Tibial nerve (tissue), 4 donors: ENCODE data around the gene TLN1. TPM values are rescaled to one million over a fixed set of nuclear protein-coding genes. Genes with fewer than 3 reads are reported as not detected.

Experiments
- DNase-seq, 2 donors: peaks; one replicate each; pipeline ENCODE4 v3.0.0-alpha.2; 2019; ENCODE audit warnings: low spot score in 2 of 2
- H3K27ac ChIP-seq, 4 donors: fragments of 200-600 bp; sonication (generic) in 3 of 4; one replicate each; pipeline ENCODE4 v1.5.1; 2017 to 2019; ENCODE audit warnings: mild to moderate bottlenecking in 1 of 4
- H3K27me3 ChIP-seq, 2 donors: fragments of 200-600 bp; sonication (generic) in 1 of 2; one replicate each; pipeline versions ENCODE4 v1.5.1 to v1.6.0; 2017 to 2019
- H3K36me3 ChIP-seq, 3 donors: fragments of 200-600 bp; sonication (generic); one replicate each; pipeline ENCODE4 v1.5.1; 2018 to 2019
- H3K4me1 ChIP-seq, 4 donors: fragments of 200-600 bp; sonication (generic) in 3 of 4; one replicate each; pipeline ENCODE4 v1.5.1; 2017 to 2019
- H3K4me3 ChIP-seq, 4 donors: fragments of 200-600 bp; sonication (generic) in 3 of 4; one replicate each; pipeline ENCODE4 v1.5.1; 2017 to 2019; ENCODE audit warnings: mild to moderate bottlenecking in 1 of 4, moderate library complexity in 1 of 4
- H3K9me3 ChIP-seq, 4 donors: fragments of 200-600 bp; sonication (generic) in 3 of 4; one replicate each; pipeline ENCODE4 v1.5.1; 2017 to 2019
- CTCF ChIP-seq, 5 experiments: fragments of 200-600 bp in 3 of 5; fragments of 450-650 bp in 2 of 5; sonication (generic) in 3 of 5; IDR thresholded peaks; one replicate each; pipeline ENCODE4 v1.5.1; 2016 to 2019; ENCODE audit warnings: antibody characterized with exemption in 5 of 5, mild to moderate bottlenecking in 3 of 5, moderate library complexity in 2 of 5
- EP300 ChIP-seq, 2 donors: sonication (generic); formaldehyde crosslinking; IDR thresholded peaks; one replicate each; pipeline ENCODE4 v1.6.1; 2017; ENCODE audit warnings: antibody characterized with exemption in 2 of 2, mild to moderate bottlenecking in 1 of 2
- POLR2A ChIP-seq, 2 donors: fragments of 450-650 bp; IDR thresholded peaks; one replicate each; pipeline ENCODE4 v1.6.1; 2017; ENCODE audit warnings: antibody characterized with exemption in 2 of 2, mild to moderate bottlenecking in 2 of 2, moderate library complexity in 2 of 2
- WGBS, 2 donors: methylation state at CpG; one replicate each; pipeline ENCODE4 v1.1.5; 2018; 5-methylcytosine and 5-hydroxymethylcytosine counted together
- total RNA-seq, 4 donors: library from RNA; depleted of rRNA; stranded (reverse); fragments of >200 nt; gene quantifications; one replicate each; pipeline ENCODE4 v1.1.0, GENCODE V29; 2016

TLN1 gene
- total RNA-seq, 4 donors from 2014 or later, result 284 to 405 (median 350) TPM

DNA sequence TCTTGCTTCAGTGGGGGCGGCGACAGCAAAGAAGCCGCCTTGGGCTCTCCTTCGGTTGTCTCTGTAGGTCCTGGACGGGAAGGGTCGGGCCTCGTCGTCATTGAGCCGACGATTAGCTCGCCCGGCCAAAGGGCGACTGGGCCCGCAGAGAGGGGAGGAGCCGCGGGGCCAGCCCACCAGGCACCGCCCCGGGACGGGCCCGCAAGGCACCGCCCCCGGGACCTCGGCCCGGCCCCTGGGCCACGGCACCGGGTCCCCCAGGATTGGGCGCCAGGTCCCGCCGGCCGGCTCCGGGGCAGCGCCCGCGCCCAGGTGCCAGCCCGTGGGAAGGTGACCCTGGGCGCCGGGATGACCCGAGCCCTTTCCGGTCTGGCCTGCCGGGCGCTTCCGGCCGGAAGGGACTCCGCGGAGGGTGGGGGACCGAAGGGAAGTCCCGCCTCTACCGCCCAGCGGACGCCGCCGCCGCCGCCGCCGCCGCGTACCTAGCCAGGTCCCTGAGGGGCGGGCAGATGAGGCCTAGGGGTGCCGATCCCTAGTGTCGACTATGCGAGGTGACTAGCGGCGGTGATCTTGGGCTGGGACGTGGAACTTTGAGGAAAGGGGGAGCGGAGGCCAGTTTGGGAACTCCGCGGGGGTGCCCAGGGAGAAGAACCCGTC, 17.0 kb upstream of the TLN1 start, which contains the start of the genes GBA2 and RGP1:
Gene GBA2 (minus strand): TSS at position 371 of the 657 bp plus-strand sequence. CDS start 524 bp downstream, outside the sequence.
Gene RGP1 (plus strand): TSS at position 430 of the 657 bp plus-strand sequence. CDS start 469 bp downstream, outside the sequence.
- Histone ChIP-seq H3K4me1 (peaks cover 0 to 48% (median 36%) of the 10 kb centered on the region in 4 donors), H3K9me3 (no peaks in the 10 kb centered on the region), H3K36me3 (peaks cover 0 to 46% (median 37%) of the 10 kb centered on the region in 3 donors), H3K27me3 (no peaks in the 10 kb centered on the region), H3K4me3 (peak within 1 kb of the TSS; percentile 73 to 97 (median 90)), H3K27ac (peak within 1 kb of the TSS; percentile 77 to 94 (median 94))
- DNase-seq, result peak; percentile 48 to 51
- 0% methylated on average over 4 to 49 of the region's 69 CpGs for WGBS, 2 donors
- peak in 1 of 2 donors; percentile 58 for TF ChIP-seq POLR2A (IDR thresholded peaks at IDR 0.05)
- TF ChIP-seq CTCF (IDR thresholded peaks at IDR 0.05), result peak in 2 of 5 experiments; percentile 17 to 24
- TF ChIP-seq EP300 (IDR thresholded peaks at IDR 0.05), result peak; percentile 32 to 67

DNA sequence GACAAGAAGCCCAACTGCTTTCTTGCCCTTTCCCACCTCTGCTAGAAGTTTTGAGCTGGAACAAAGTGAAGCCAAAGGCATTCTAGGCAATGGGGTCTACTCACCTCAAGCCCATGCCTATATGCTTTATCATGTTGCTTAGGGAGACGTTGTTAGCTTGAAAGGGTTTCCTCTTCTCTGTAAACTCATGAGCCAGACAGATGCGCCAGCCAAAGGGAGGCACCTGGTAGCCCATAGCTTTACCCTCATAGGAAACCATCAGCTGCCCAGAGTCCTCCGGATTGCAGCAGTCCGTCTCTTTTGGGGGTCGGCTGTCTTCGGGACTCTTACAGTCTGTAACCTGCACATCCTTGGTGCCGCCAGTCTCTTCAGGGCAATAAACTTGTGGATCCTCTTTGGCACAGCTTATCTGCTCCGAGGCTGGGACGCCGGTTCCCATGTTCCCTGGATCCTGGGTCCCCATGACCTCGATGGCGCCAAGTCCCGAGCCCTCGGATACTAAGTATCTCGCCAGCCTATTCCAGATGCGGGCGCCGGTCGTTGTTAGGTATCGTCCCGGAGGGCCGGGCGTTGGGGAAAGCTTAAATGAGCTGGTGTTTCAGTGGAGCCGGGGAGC, 16.4 kb upstream of the TLN1 start:
- no peak for DNase-seq
- Histone ChIP-seq H3K27me3 (no peaks in the 10 kb centered on the region), H3K4me1 (peaks cover 0 to 48% (median 36%) of the 10 kb centered on the region in 4 donors), H3K4me3 (peak overlapping the region; percentile 73 to 97 (median 90)), H3K27ac (peak overlapping the region; percentile 77 to 94 (median 94)), H3K9me3 (no peaks in the 10 kb centered on the region), H3K36me3 (peaks cover 0 to 46% (median 38%) of the 10 kb centered on the region in 3 donors)
- TF ChIP-seq EP300 (IDR thresholded peaks at IDR 0.05), result no peak
- TF ChIP-seq POLR2A (IDR thresholded peaks at IDR 0.05), result no peak
- TF ChIP-seq CTCF (IDR thresholded peaks at IDR 0.05), result no peak
- 0 to 4% methylated on average over 10 to 21 of the region's 24 CpGs for WGBS, 2 donors

- H3K4me3 ChIP-seq, result peak overlapping the region in 3 of 4 donors; percentile 89 to 97 (median 92)
- peaks cover 0 to 48% (median 36%) of the 10 kb centered on the region in 4 donors for H3K4me1 ChIP-seq
- H3K27ac ChIP-seq, result peak overlapping the region in 1 of 4 donors; percentile 94
- no peaks in the 10 kb centered on the region for H3K9me3 ChIP-seq
- TF ChIP-seq POLR2A (IDR thresholded peaks at IDR 0.05) (no peak), EP300 (IDR thresholded peaks at IDR 0.05) (no peak), CTCF (IDR thresholded peaks at IDR 0.05) (no peak)
- 56 to 62% methylated on average over 3 of the region's 3 CpGs for WGBS, 2 donors
- H3K27me3 ChIP-seq, result no peaks in the 10 kb centered on the region
- H3K36me3 ChIP-seq, result peaks cover 0 to 46% (median 20%) of the 10 kb centered on the region in 3 donors
- no peak for DNase-seq
These were observed 14.6 kb upstream of the TLN1 start for GRCh38 chr9:35746583-35746982.

GRCh38 chr9:35745569-35745968, 13.6 kb upstream of the TLN1 start:
- Histone ChIP-seq H3K36me3 (peaks cover 0 to 46% (median 16%) of the 10 kb centered on the region in 3 donors), H3K9me3 (no peaks in the 10 kb centered on the region), H3K27ac (no peak overlapping the region), H3K27me3 (no peaks in the 10 kb centered on the region), H3K4me3 (no peak overlapping the region), H3K4me1 (peaks cover 0 to 42% (median 36%) of the 10 kb centered on the region in 4 donors)
- no peak for DNase-seq
- TF ChIP-seq POLR2A (IDR thresholded peaks at IDR 0.05) (no peak), CTCF (IDR thresholded peaks at IDR 0.05) (no peak), EP300 (IDR thresholded peaks at IDR 0.05) (no peak)
- WGBS, 2 donors, result 48 to 62% methylated on average over 1 of the region's 1 CpG
